PC-9 (cell line): ENCODE results near the gene ZNF595.

Experiments used
- CTCF ChIP-seq: fragments of 200-600 bp; sonication (generic); conservative IDR thresholded peaks from 2 replicates; pipeline ENCODE4 v1.6.1; 2017; ENCODE audit warnings: mixed run types, antibody characterized with exemption, mild to moderate bottlenecking, moderate library complexity
- EZH2 ChIP-seq: fragments of 200-600 bp; sonication (generic); IDR thresholded peaks from 2 replicates; pipeline ENCODE4 v1.8.0; 2017; ENCODE audit warnings: antibody characterized with exemption, low read depth

GRCh38 chr4:124275-125081 is 71.4 kb downstream of the ZNF595 start, which contains the start of gene ZNF718:
- TF ChIP-seq EZH2, result no peak
- TF ChIP-seq CTCF, result no peak
